ENCODE measurements around the gene IMPG2. TPM values are rescaled to one million over a fixed set of nuclear protein-coding genes. Genes with fewer than 3 reads are reported as not detected.

IMPG2 gene
- total and polyA plus RNA-seq, 4 donors = 0.04 to 0.54 (median 0.10) TPM

GRCh38 chr3:101249522-101249921, 70.9 kb downstream of the IMPG2 start:
- TF ChIP-seq, protein P1, sequence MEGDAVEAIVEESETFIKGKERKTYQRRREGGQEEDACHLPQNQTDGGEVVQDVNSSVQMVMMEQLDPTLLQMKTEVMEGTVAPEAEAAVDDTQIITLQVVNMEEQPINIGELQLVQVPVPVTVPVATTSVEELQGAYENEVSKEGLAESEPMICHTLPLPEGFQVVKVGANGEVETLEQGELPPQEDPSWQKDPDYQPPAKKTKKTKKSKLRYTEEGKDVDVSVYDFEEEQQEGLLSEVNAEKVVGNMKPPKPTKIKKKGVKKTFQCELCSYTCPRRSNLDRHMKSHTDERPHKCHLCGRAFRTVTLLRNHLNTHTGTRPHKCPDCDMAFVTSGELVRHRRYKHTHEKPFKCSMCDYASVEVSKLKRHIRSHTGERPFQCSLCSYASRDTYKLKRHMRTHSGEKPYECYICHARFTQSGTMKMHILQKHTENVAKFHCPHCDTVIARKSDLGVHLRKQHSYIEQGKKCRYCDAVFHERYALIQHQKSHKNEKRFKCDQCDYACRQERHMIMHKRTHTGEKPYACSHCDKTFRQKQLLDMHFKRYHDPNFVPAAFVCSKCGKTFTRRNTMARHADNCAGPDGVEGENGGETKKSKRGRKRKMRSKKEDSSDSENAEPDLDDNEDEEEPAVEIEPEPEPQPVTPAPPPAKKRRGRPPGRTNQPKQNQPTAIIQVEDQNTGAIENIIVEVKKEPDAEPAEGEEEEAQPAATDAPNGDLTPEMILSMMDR (IDR thresholded peaks at IDR 0.05; ENCODE audit: control extremely low read depth, extremely low read depth) = no peak
- no peak for DNase-seq
- peaks cover 0 to 2% (median 0%) of the 10 kb centered on the region in 4 donors for H3K9me3 ChIP-seq (ENCODE audit: control insufficient read depth in 4 of 4, insufficient read depth in 3 of 4, low read length in 3 of 4)
- no peaks in the 10 kb centered on the region for H3K27me3 ChIP-seq (ENCODE audit: control insufficient read depth in 3 of 3, insufficient read depth in 3 of 3, low read length in 2 of 3)
- no peak overlapping the region for H3K9ac ChIP-seq (ENCODE audit: insufficient read depth in 1 of 2, low read length in 2 of 2)
- H3K27ac ChIP-seq (ENCODE audit: low read depth in 1 of 2, low read length in 1 of 2) = no peak overlapping the region
- ATAC-seq (ENCODE audit: insufficient read depth, low FRiP score) = no peak
- WGBS, 2 donors = 91 to 98% methylated on average over 3 of the region's 3 CpGs
- H3K4me3 ChIP-seq = no peak overlapping the region
- H3K4me1 ChIP-seq (ENCODE audit: control insufficient read depth in 5 of 5, insufficient read depth in 5 of 5, low read length in 5 of 5) = peaks cover 0 to 16% (median 5%) of the 10 kb centered on the region in 5 donors
- H3K36me3 ChIP-seq (ENCODE audit: control insufficient read depth in 4 of 4, insufficient read depth in 4 of 4, low read length in 4 of 4) = no peaks in the 10 kb centered on the region

DNA sequence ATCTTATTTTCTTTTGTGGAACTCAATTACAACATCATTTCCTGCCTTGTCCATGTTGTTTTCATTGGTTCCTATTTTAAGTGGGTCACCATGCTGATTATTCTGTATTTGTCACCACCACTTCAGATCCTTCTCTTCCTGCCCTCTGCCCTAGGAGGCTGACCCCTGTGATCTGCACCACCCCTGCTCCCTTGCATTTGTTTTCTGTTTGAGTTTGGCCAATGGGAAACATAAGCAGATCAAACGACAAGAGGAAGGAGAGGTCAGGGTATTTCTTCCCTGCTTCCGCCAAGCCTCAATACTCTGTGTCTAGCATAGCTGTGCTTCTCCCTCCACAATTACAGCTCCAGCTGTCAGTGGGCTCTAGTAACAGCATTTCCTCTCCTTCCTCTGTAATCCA, 71.6 kb downstream of the IMPG2 start:
- 57 to 63% methylated on average over 2 of the region's 2 CpGs for WGBS, 2 donors
- no peak overlapping the region for H3K9ac ChIP-seq (ENCODE audit: insufficient read depth in 1 of 2, low read length in 2 of 2)
- DNase-seq = peak; percentile 18 to 68 (median 64)

DNA sequence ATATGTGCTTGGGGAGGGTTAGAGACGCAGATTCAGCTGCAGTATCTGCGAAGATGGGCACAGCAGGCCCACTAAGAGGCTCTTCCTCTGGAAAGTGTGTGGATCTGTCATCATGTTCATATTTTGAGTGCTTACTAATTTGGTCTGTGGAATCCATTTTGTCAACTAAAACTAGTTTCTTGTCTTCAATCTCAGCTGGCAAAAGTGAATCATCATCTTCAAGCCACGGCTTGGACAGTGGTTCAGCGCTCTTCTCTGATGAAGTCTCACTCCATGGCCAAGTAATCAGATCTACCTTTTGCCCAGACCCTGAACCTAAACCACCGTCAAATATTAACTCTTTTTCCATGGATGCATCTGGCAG, 76.2 kb downstream of the IMPG2 start:
- no peak overlapping the region for H3K9ac ChIP-seq (ENCODE audit: insufficient read depth in 1 of 2, low read length in 2 of 2)

More for the DNA sequence above, 71.6 kb downstream of the IMPG2 start:
- Histone ChIP-seq H3K27me3 (ENCODE audit: control insufficient read depth in 3 of 3, insufficient read depth in 3 of 3, low read length in 2 of 3) (no peaks in the 10 kb centered on the region), H3K36me3 (ENCODE audit: control insufficient read depth in 4 of 4, insufficient read depth in 4 of 4, low read length in 4 of 4) (no peaks in the 10 kb centered on the region), H3K9me3 (ENCODE audit: control insufficient read depth in 4 of 4, insufficient read depth in 3 of 4, low read length in 3 of 4) (peaks cover 0 to 2% (median 0%) of the 10 kb centered on the region in 4 donors), H3K4me3 (no peak overlapping the region), H3K27ac (ENCODE audit: low read depth in 1 of 2, low read length in 1 of 2) (no peak overlapping the region), H3K4me1 (ENCODE audit: control insufficient read depth in 5 of 5, insufficient read depth in 5 of 5, low read length in 5 of 5) (peaks cover 0 to 16% (median 5%) of the 10 kb centered on the region in 5 donors)
- TF ChIP-seq, protein P1 (IDR thresholded peaks at IDR 0.05; ENCODE audit: control extremely low read depth, extremely low read depth) = no peak
- no peak for ATAC-seq (ENCODE audit: insufficient read depth, low FRiP score)

More for the DNA sequence above, 76.2 kb downstream of the IMPG2 start:
- no peak overlapping the region for H3K4me3 ChIP-seq
- ATAC-seq (ENCODE audit: insufficient read depth, low FRiP score) (no peak), DNase-seq (no peak)
- H3K4me1 ChIP-seq (ENCODE audit: control insufficient read depth in 5 of 5, insufficient read depth in 5 of 5, low read length in 5 of 5) = peaks cover 0 to 9% (median 0%) of the 10 kb centered on the region in 5 donors
- H3K27ac ChIP-seq (ENCODE audit: low read depth in 1 of 2, low read length in 1 of 2) = no peak overlapping the region
- WGBS, 2 donors = 94 to 97% methylated on average over 5 of the region's 5 CpGs
- peaks cover 0 to 2% (median 0%) of the 10 kb centered on the region in 4 donors for H3K9me3 ChIP-seq (ENCODE audit: control insufficient read depth in 4 of 4, insufficient read depth in 3 of 4, low read length in 3 of 4)
- TF ChIP-seq, protein P1 (IDR thresholded peaks at IDR 0.05; ENCODE audit: control extremely low read depth, extremely low read depth) = no peak
- no peaks in the 10 kb centered on the region for H3K27me3 ChIP-seq (ENCODE audit: control insufficient read depth in 3 of 3, insufficient read depth in 3 of 3, low read length in 2 of 3)
- no peaks in the 10 kb centered on the region for H3K36me3 ChIP-seq (ENCODE audit: control insufficient read depth in 4 of 4, insufficient read depth in 4 of 4, low read length in 4 of 4)

Measured in lung (tissue), 12 donors.